ENCODE results near the gene ENOX1.

- peak; percentile 72 for TF ChIP-seq CTCF (conservative IDR thresholded peaks at IDR 0.05)
- TF ChIP-seq EZH2 (IDR thresholded peaks at IDR 0.05; ENCODE audit: low read depth): no peak
Measured at GRCh38 chr13:43804461-43805070, 17.8 kb upstream of the ENOX1 start.
